Measurements from ENCODE around the gene SPRING1. TPM values are rescaled to one million over a fixed set of nuclear protein-coding genes. Genes with fewer than 3 reads are reported as not detected.

SPRING1 gene
- total and polyA plus RNA-seq, 10 donors = 8.8 to 43.8 (median 23.7) TPM

GRCh38 chr12:116708826-116709756 is 28.8 kb downstream of the SPRING1 start:
- TF ChIP-seq POLR2A (IDR thresholded peaks at IDR 0.05) (no peak), CTCF (IDR thresholded peaks at IDR 0.05 in 8 of 11, conservative IDR thresholded peaks at IDR 0.05 in 3 of 11) (peak; percentile 42 to 84 (median 69)), POLR2AphosphoS5 (IDR thresholded peaks at IDR 0.05) (peak in 2 of 3 donors; percentile 17 to 48)
- Histone ChIP-seq H3K27ac (no peak overlapping the region), H3K4me3 (peak overlapping the region in 1 of 8 donors; percentile 25), H3K4me1 (peaks cover 7 to 21% (median 11%) of the 10 kb centered on the region in 6 donors), H3K27me3 (replicated peaks in 1 of 7) (peaks cover 0 to 14% (median 0%) of the 10 kb centered on the region in 7 donors), H3K9me3 (no peaks in the 10 kb centered on the region), H3K36me3 (peaks cover 0 to 17% (median 2%) of the 10 kb centered on the region in 6 donors)
- peak; percentile 80 for DNase-seq
- intact Hi-C loops (cut with DNase I; ENCODE audit: low total_unique reads) = no loop called here
- 22 to 32% (median 30%) methylated on average over 24 to 26 of the region's 26 CpGs for WGBS, 5 donors

DNA sequence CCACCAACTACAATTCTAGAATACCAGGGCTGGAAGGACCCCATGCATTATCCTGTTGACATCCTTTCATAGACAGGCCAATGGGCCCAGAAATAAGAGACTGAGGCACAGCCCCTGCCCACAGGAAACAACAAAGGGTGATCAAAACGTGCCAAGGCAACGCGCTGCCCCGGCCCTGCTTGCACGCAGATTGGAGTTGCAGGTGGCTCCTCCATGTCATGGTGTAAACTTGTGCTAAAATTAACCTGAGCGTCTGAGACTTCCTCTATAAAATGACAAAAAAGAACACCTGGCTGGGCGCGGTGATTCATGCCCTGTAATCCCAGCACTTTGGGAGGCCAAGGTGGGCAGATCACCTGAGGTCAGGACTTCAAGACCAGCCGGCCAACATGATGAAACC is 30.1 kb downstream of the SPRING1 start:
- H3K9me3 ChIP-seq = no peaks in the 10 kb centered on the region
- peaks cover 0 to 20% (median 0%) of the 10 kb centered on the region in 7 donors for H3K27me3 ChIP-seq (replicated peaks in 1 of 7)
- no peak for TF ChIP-seq POLR2A (IDR thresholded peaks at IDR 0.05)
- no peak for TF ChIP-seq CTCF (IDR thresholded peaks at IDR 0.05 in 8 of 11, conservative IDR thresholded peaks at IDR 0.05 in 3 of 11)
- no peak for TF ChIP-seq POLR2AphosphoS5 (IDR thresholded peaks at IDR 0.05)
- intact Hi-C loops (cut with DNase I; ENCODE audit: low total_unique reads) = no loop called here
- no peak for DNase-seq
- peaks cover 7 to 28% (median 17%) of the 10 kb centered on the region in 6 donors for H3K4me1 ChIP-seq
- WGBS, 5 donors = 50 to 74% (median 71%) methylated on average over 9 of the region's 9 CpGs
- no peak overlapping the region for H3K27ac ChIP-seq
- H3K36me3 ChIP-seq = peaks cover 0 to 12% (median under 1%) of the 10 kb centered on the region in 6 donors
- H3K4me3 ChIP-seq = no peak overlapping the region

DNA sequence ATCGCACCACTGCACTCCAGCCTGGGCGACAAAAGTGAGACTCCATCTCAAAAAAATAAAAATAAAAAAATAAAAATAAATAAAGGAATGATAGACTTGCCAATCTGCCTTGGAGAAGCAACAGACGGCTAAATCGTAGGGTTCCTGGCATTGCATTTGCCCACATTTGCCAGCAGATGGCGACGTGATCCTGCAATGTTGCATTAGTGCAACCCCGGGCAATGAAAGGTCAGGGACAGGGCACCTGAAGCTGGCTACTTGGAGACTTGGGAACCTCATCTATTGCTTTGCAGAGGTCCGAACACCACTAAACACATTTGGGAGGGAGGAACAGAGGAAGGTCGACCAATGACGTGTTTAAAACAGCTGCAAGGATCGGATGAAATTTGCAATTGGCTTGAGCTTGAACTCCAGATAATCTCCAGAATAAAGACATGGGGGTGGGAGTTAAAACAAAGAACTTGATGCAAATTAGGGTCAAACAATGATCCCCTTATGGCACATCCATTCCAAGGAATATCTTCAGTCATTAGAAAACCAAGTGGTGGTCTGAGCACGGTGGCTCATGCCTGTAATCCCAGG is 34.6 kb downstream of the SPRING1 start:
- 23 to 28% (median 24%) methylated on average over 12 of the region's 12 CpGs for WGBS, 5 donors
- peaks cover 0 to 16% (median 6%) of the 10 kb centered on the region in 6 donors for H3K4me1 ChIP-seq
- no peaks in the 10 kb centered on the region for H3K9me3 ChIP-seq
- peak; percentile 88 for DNase-seq
- intact Hi-C loops (cut with DNase I; ENCODE audit: low total_unique reads) = no loop called here
- no peak overlapping the region for H3K27ac ChIP-seq
- no peak overlapping the region for H3K4me3 ChIP-seq
- H3K36me3 ChIP-seq = no peaks in the 10 kb centered on the region
- TF ChIP-seq POLR2A (IDR thresholded peaks at IDR 0.05) (no peak), CTCF (IDR thresholded peaks at IDR 0.05 in 8 of 11, conservative IDR thresholded peaks at IDR 0.05 in 3 of 11) (peak; percentile 86 to 96 (median 93)), POLR2AphosphoS5 (IDR thresholded peaks at IDR 0.05) (no peak)
- H3K27me3 ChIP-seq (replicated peaks in 1 of 7) = peaks cover 0 to 7% (median 0%) of the 10 kb centered on the region in 7 donors

DNA sequence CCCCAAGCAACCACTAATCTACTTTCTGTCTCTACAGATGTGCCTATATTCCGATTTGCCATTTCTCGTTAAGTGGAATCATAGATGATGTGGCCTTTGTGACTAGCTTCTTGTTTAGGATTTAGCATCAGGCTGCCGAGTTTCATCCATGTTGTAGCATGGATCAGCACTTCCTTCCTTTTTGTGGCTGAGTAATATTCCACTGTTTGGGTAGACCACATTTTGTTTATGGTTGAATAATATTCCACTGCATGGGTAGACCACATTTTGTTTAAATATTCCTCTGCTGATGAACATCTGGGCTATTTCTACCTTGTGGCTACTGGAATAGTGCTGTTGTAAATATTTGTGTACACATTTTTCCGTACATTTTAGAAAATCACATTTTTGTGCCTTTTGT is 36.4 kb downstream of the SPRING1 start:
- no peak overlapping the region for H3K4me3 ChIP-seq
- 86 to 96% (median 90%) methylated on average over 4 of the region's 4 CpGs for WGBS, 5 donors
- DNase-seq = no peak
- H3K9me3 ChIP-seq = no peaks in the 10 kb centered on the region
- no peak overlapping the region for H3K27ac ChIP-seq
- H3K36me3 ChIP-seq = no peaks in the 10 kb centered on the region
- TF ChIP-seq POLR2A (IDR thresholded peaks at IDR 0.05) = no peak
- no peak for TF ChIP-seq POLR2AphosphoS5 (IDR thresholded peaks at IDR 0.05)
- no peak for TF ChIP-seq CTCF (IDR thresholded peaks at IDR 0.05 in 8 of 11, conservative IDR thresholded peaks at IDR 0.05 in 3 of 11)
- H3K27me3 ChIP-seq (replicated peaks in 1 of 7) = peaks cover 0 to 12% (median 0%) of the 10 kb centered on the region in 7 donors
- peaks cover 0 to 9% (median 6%) of the 10 kb centered on the region in 6 donors for H3K4me1 ChIP-seq
- intact Hi-C loops (cut with DNase I; ENCODE audit: low total_unique reads) = no loop called here
